ENCODE results near the gene RFC1.
"Not testable (repeated sequence)": the region's sequence is repeated elsewhere in the genome, so short reads cannot be mapped to it uniquely, and the experiment has no call there.

RFC1 gene

GRCh38 chr4:39365830-39366771, at the start of gene RFC1:
Gene RFC1 (minus strand): TSS chr4:39366362. CDS start chr4:39366241, 121 bp downstream.
- peak; percentile 92 for DNase-seq (ENCODE audit: low read depth)

GRCh38 chr4:39415678-39416283, 49.6 kb upstream of the RFC1 start:
- no peak for DNase-seq (ENCODE audit: low read depth)

GRCh38 chr4:39411561-39411960, 45.4 kb upstream of the RFC1 start:
- DNase-seq (ENCODE audit: low read depth) = not testable (repeated sequence)

GRCh38 chr4:39410415-39410814, 44.3 kb upstream of the RFC1 start:
- DNase-seq (ENCODE audit: low read depth) = no peak

- DNase-seq (ENCODE audit: low read depth) = no peak
These were observed 41.4 kb upstream of the RFC1 start for GRCh38 chr4:39407584-39407885.

GRCh38 chr4:39406763-39407583, 40.8 kb upstream of the RFC1 start, which contains the start of gene KLB:
Gene KLB (plus strand): TSS chr4:39406930. CDS start chr4:39406950, 20 bp downstream.
- DNase-seq (ENCODE audit: low read depth) = no peak

GRCh38 chr4:39401640-39402039, 35.5 kb upstream of the RFC1 start:
- DNase-seq (ENCODE audit: low read depth) = not testable (repeated sequence)

GRCh38 chr4:39394706-39395105, 28.5 kb upstream of the RFC1 start:
- DNase-seq (ENCODE audit: low read depth) = no peak

- no peak for DNase-seq (ENCODE audit: low read depth)
These were observed 24.4 kb upstream of the RFC1 start for GRCh38 chr4:39390603-39391002.

- no peak for DNase-seq (ENCODE audit: low read depth)
These were observed 18.4 kb upstream of the RFC1 start for GRCh38 chr4:39384563-39384962.

- no peak for DNase-seq (ENCODE audit: low read depth)
These were observed 17.5 kb upstream of the RFC1 start for GRCh38 chr4:39383690-39384089.

- DNase-seq (ENCODE audit: low read depth) = no peak
These were observed 9.3 kb upstream of the RFC1 start for GRCh38 chr4:39375478-39375877.

GRCh38 chr4:39371209-39371608, 5.0 kb upstream of the RFC1 start:
- not testable (repeated sequence) for DNase-seq (ENCODE audit: low read depth)

- no peak for DNase-seq (ENCODE audit: low read depth)
These were observed 3.1 kb upstream of the RFC1 start for GRCh38 chr4:39369301-39369700.

GRCh38 chr4:39367166-39367565, 1.0 kb upstream of the RFC1 start:
- DNase-seq (ENCODE audit: low read depth) = no peak

GRCh38 chr4:39365360-39365759, 802 bp downstream of the RFC1 start:
- DNase-seq (ENCODE audit: low read depth) = no peak

GRCh38 chr4:39363773-39364393, 2.3 kb downstream of the RFC1 start:
- no peak for DNase-seq (ENCODE audit: low read depth)

- no peak for DNase-seq (ENCODE audit: low read depth)
These were observed 3.3 kb downstream of the RFC1 start for GRCh38 chr4:39362827-39363226.

- not testable (repeated sequence) for DNase-seq (ENCODE audit: low read depth)
These were observed 5.6 kb downstream of the RFC1 start for GRCh38 chr4:39360611-39361010.

- no peak for DNase-seq (ENCODE audit: low read depth)
These were observed 9.2 kb downstream of the RFC1 start for GRCh38 chr4:39357002-39357401.

GRCh38 chr4:39354254-39354552, 12.0 kb downstream of the RFC1 start:
- DNase-seq (ENCODE audit: low read depth) = no peak
